Activated naive CD8-positive, alpha-beta T cell (primary cell): ENCODE measurements around the gene FBXO22.
A peak's percentile ranks its signal among the peaks of the same experiment; 100 is the strongest.
"Not testable (repeated sequence)": the region's sequence is repeated elsewhere in the genome, so short reads cannot be mapped to it uniquely, and the experiment has no call there.

Experiments
- H3K27ac Mint-ChIP-seq: one replicate; pipeline ENCODE4 v1.8.0; 2021; ENCODE audit warnings: mixed read lengths
- H3K27me3 Mint-ChIP-seq: one replicate; pipeline ENCODE4 v1.8.0; 2021; ENCODE audit warnings: mixed read lengths
- H3K36me3 Mint-ChIP-seq: one replicate; pipeline ENCODE4 v1.8.0; 2021; ENCODE audit warnings: mixed read lengths
- H3K4me1 Mint-ChIP-seq: one replicate; pipeline ENCODE4 v1.8.0; 2021; ENCODE audit warnings: low read depth, mixed read lengths
- H3K4me3 Mint-ChIP-seq: one replicate; pipeline ENCODE4 v1.8.0; 2021; ENCODE audit warnings: mild to moderate bottlenecking, mixed read lengths
- H3K9me3 Mint-ChIP-seq: one replicate; pipeline ENCODE4 v1.8.0; 2021; ENCODE audit warnings: low read depth, mixed read lengths

FBXO22 gene

GRCh38 chr15:75903331-75904239, at the start of gene FBXO22:
Gene FBXO22, plus strand, starts transcription at chr15:75903878. Its CDS starts 86 bp downstream, at chr15:75903964.
- Mint-ChIP-seq H3K4me3 (peak within 1 kb of the TSS; percentile 99), H3K27me3 (no peaks in the 10 kb centered on the region), H3K9me3 (no peaks in the 10 kb centered on the region), H3K36me3 (peaks cover 8% of the 10 kb centered on the region), H3K27ac (peak within 1 kb of the TSS; percentile 98), H3K4me1 (peaks cover 36% of the 10 kb centered on the region)

GRCh38 chr15:75857886-75858285, 45.8 kb upstream of the FBXO22 start:
- Mint-ChIP-seq H3K27ac (no peak overlapping the region), H3K4me3 (no peak overlapping the region)

GRCh38 chr15:75861750-75862402, 41.8 kb upstream of the FBXO22 start:
- H3K4me3 Mint-ChIP-seq: no peak overlapping the region
- H3K9me3 Mint-ChIP-seq: no peaks in the 10 kb centered on the region
- no peaks in the 10 kb centered on the region for H3K27me3 Mint-ChIP-seq
- H3K36me3 Mint-ChIP-seq: peaks cover 14% of the 10 kb centered on the region
- H3K27ac Mint-ChIP-seq: no peak overlapping the region
- H3K4me1 Mint-ChIP-seq: peaks cover 36% of the 10 kb centered on the region

More at GRCh38 chr15:75857886-75858285, 45.8 kb upstream of the FBXO22 start:
- Mint-ChIP-seq H3K4me1 (peaks cover 21% of the 10 kb centered on the region), H3K27me3 (no peaks in the 10 kb centered on the region), H3K9me3 (no peaks in the 10 kb centered on the region), H3K36me3 (peaks cover 10% of the 10 kb centered on the region)

GRCh38 chr15:75862796-75863195, 40.9 kb upstream of the FBXO22 start:
- Mint-ChIP-seq H3K36me3 (peaks cover 14% of the 10 kb centered on the region), H3K4me1 (peaks cover 40% of the 10 kb centered on the region), H3K9me3 (no peaks in the 10 kb centered on the region), H3K27me3 (no peaks in the 10 kb centered on the region), H3K27ac (no peak overlapping the region), H3K4me3 (no peak overlapping the region)

- Mint-ChIP-seq H3K4me1 (peaks cover 32% of the 10 kb centered on the region), H3K27ac (no peak overlapping the region), H3K36me3 (peaks cover 16% of the 10 kb centered on the region), H3K9me3 (no peaks in the 10 kb centered on the region), H3K27me3 (no peaks in the 10 kb centered on the region), H3K4me3 (no peak overlapping the region)
Observed at GRCh38 chr15:75864213-75865059, 39.2 kb upstream of the FBXO22 start.

GRCh38 chr15:75866045-75866444, 37.6 kb upstream of the FBXO22 start:
- H3K9me3 Mint-ChIP-seq, H3K4me3 Mint-ChIP-seq, H3K27me3 Mint-ChIP-seq: not testable (repeated sequence)
- Mint-ChIP-seq H3K36me3 (peaks cover 15% of the 10 kb centered on the region), H3K4me1 (peaks cover 27% of the 10 kb centered on the region), H3K27ac (peak overlapping the region; percentile 34)

- H3K4me1 Mint-ChIP-seq: peaks cover 27% of the 10 kb centered on the region
- peak overlapping the region; percentile 8 for H3K27ac Mint-ChIP-seq
- H3K36me3 Mint-ChIP-seq: peaks cover 12% of the 10 kb centered on the region
- H3K27me3 Mint-ChIP-seq: no peaks in the 10 kb centered on the region
- no peak overlapping the region for H3K4me3 Mint-ChIP-seq
- no peaks in the 10 kb centered on the region for H3K9me3 Mint-ChIP-seq
Observed at GRCh38 chr15:75866916-75867315, 36.8 kb upstream of the FBXO22 start.

- Mint-ChIP-seq H3K27me3 (no peaks in the 10 kb centered on the region), H3K9me3 (no peaks in the 10 kb centered on the region), H3K27ac (peak overlapping the region; percentile 8), H3K36me3 (peaks cover 11% of the 10 kb centered on the region), H3K4me3 (no peak overlapping the region), H3K4me1 (peaks cover 27% of the 10 kb centered on the region)
Observed at GRCh38 chr15:75867449-75867848, 36.2 kb upstream of the FBXO22 start.

- Mint-ChIP-seq H3K27ac (no peak overlapping the region), H3K36me3 (peaks cover 8% of the 10 kb centered on the region), H3K4me1 (peaks cover 27% of the 10 kb centered on the region), H3K9me3 (no peaks in the 10 kb centered on the region), H3K27me3 (no peaks in the 10 kb centered on the region), H3K4me3 (no peak overlapping the region)
Observed at GRCh38 chr15:75868019-75868418, 35.7 kb upstream of the FBXO22 start.

GRCh38 chr15:75869446-75869845, 34.2 kb upstream of the FBXO22 start:
- Mint-ChIP-seq H3K36me3 (peaks cover 10% of the 10 kb centered on the region), H3K9me3 (no peaks in the 10 kb centered on the region), H3K27me3 (no peaks in the 10 kb centered on the region), H3K4me3 (no peak overlapping the region), H3K27ac (no peak overlapping the region), H3K4me1 (peaks cover 21% of the 10 kb centered on the region)

- H3K9me3 Mint-ChIP-seq, H3K27me3 Mint-ChIP-seq, H3K27ac Mint-ChIP-seq, H3K4me1 Mint-ChIP-seq, H3K4me3 Mint-ChIP-seq: not testable (repeated sequence)
- peaks cover 14% of the 10 kb centered on the region for H3K36me3 Mint-ChIP-seq
Observed at GRCh38 chr15:75871589-75871988, 32.1 kb upstream of the FBXO22 start.

GRCh38 chr15:75872403-75872990, 31.2 kb upstream of the FBXO22 start:
- Mint-ChIP-seq H3K9me3 (no peaks in the 10 kb centered on the region), H3K36me3 (peaks cover 16% of the 10 kb centered on the region), H3K4me1 (no peaks in the 10 kb centered on the region), H3K27ac (no peak overlapping the region), H3K4me3 (no peak overlapping the region), H3K27me3 (no peaks in the 10 kb centered on the region)

- Mint-ChIP-seq H3K36me3 (peaks cover 11% of the 10 kb centered on the region), H3K27me3 (no peaks in the 10 kb centered on the region), H3K9me3 (no peaks in the 10 kb centered on the region), H3K4me3 (no peak overlapping the region), H3K27ac (peak overlapping the region; percentile 37), H3K4me1 (peaks cover 2% of the 10 kb centered on the region)
Observed at GRCh38 chr15:75884041-75884440, 19.6 kb upstream of the FBXO22 start.

GRCh38 chr15:75887178-75887577, 16.5 kb upstream of the FBXO22 start:
- Mint-ChIP-seq H3K4me1 (peaks cover 12% of the 10 kb centered on the region), H3K4me3 (no peak overlapping the region), H3K36me3 (peaks cover 10% of the 10 kb centered on the region), H3K27me3 (no peaks in the 10 kb centered on the region), H3K9me3 (no peaks in the 10 kb centered on the region), H3K27ac (peak overlapping the region; percentile 7)
